Mesendoderm (in vitro differentiated cells): ENCODE data around the gene PLEKHG4B.
"Not testable (repeated sequence)": the region's sequence is repeated elsewhere in the genome, so short reads cannot be mapped to it uniquely, and the experiment has no call there.

Source experiments
- DNase-seq: peaks from one replicate; pipeline ENCODE4 v3.0.0; 2013
- H2AK5ac ChIP-seq: 2 replicates; pipeline ENCODE4 v1.6.1; 2013; ENCODE audit warnings: low read length, inconsistent platforms
- H2BK120ac ChIP-seq: 2 replicates; pipeline ENCODE4 v1.6.1; 2013; ENCODE audit warnings: low read depth, mild to moderate bottlenecking, low read length, moderate library complexity, mixed read lengths
- H2BK15ac ChIP-seq: replicated peaks from 2 replicates; pipeline ENCODE4 v1.6.1; 2013; ENCODE audit warnings: low read depth, mild to moderate bottlenecking, moderate library complexity
- H2BK5ac ChIP-seq: 2 replicates; pipeline ENCODE4 v1.6.1; 2013; ENCODE audit warnings: low read length, inconsistent platforms
- H3K18ac ChIP-seq: 2 replicates; pipeline ENCODE4 v1.6.1; 2013; ENCODE audit warnings: mild to moderate bottlenecking, low read length, mixed read lengths
- H3K23ac ChIP-seq: one replicate; pipeline ENCODE4 v1.6.1; 2013; ENCODE audit warnings: low read length
- H3K27ac ChIP-seq: 2 replicates; pipeline ENCODE4 v1.5.1; 2013; ENCODE audit warnings: low read depth, mild to moderate bottlenecking, inconsistent platforms, low read length, moderate library complexity
- H3K27me3 ChIP-seq: 2 replicates; pipeline ENCODE4 v1.6.1; 2013; ENCODE audit warnings: low read length, control low read depth, mild to moderate bottlenecking, inconsistent platforms; ENCODE audit not compliant: insufficient read depth, poor library complexity
- H3K36me3 ChIP-seq: 2 replicates; pipeline ENCODE4 v1.6.1; 2013; ENCODE audit warnings: low read length, inconsistent platforms; ENCODE audit not compliant: control insufficient read depth, insufficient read depth
- H3K4ac ChIP-seq: one replicate; pipeline ENCODE4 v1.6.1; 2013; ENCODE audit warnings: low read depth, mild to moderate bottlenecking, low read length, moderate library complexity
- H3K4me1 ChIP-seq: 2 replicates; pipeline ENCODE4 v1.6.1; 2013; ENCODE audit warnings: low read depth, low read length, inconsistent platforms; ENCODE audit not compliant: control insufficient read depth
- H3K4me2 ChIP-seq: 2 replicates; pipeline ENCODE4 v1.6.1; 2013; ENCODE audit warnings: low read length
- H3K4me3 ChIP-seq: 2 replicates; pipeline ENCODE4 v1.5.1; 2013; ENCODE audit warnings: mild to moderate bottlenecking, low read length
- H3K56ac ChIP-seq: one replicate; pipeline ENCODE4 v1.6.1; 2013; ENCODE audit warnings: low read length
- H3K79me1 ChIP-seq: 2 replicates; pipeline ENCODE4 v1.6.1; 2013; ENCODE audit warnings: low read length, inconsistent platforms
- H3K79me2 ChIP-seq: 2 replicates; pipeline ENCODE4 v1.6.1; 2013; ENCODE audit warnings: mild to moderate bottlenecking, low read length; ENCODE audit not compliant: control insufficient read depth, insufficient read depth
- H3K9ac ChIP-seq: 2 replicates; pipeline ENCODE4 v1.6.1; 2013; ENCODE audit warnings: low read length, inconsistent platforms
- H4K5ac ChIP-seq: one replicate; pipeline ENCODE4 v1.6.1; 2013; ENCODE audit warnings: low read length
- H4K8ac ChIP-seq: one replicate; pipeline ENCODE4 v1.6.1; 2013; ENCODE audit warnings: low read depth, mild to moderate bottlenecking, control low read depth, low read length, moderate library complexity
- WGBS: extraction: QIAGEN DNeasy Blood & Tissue Kit; methylation state at CpG from one replicate; pipeline ENCODE4 v1.1.7; 2013; ENCODE audit warnings: low lambda C conversion rate, missing lambda C conversion rate; ENCODE audit not compliant: insufficient coverage; ENCODE audit errors: extremely low coverage; 5-methylcytosine and 5-hydroxymethylcytosine counted together

The PLEKHG4B gene

GRCh38 chr5:104106-104505 lies 12.1 kb downstream of the PLEKHG4B start:
- peaks cover 25% of the 10 kb centered on the region for H3K79me1 ChIP-seq
- H3K56ac ChIP-seq, H2BK5ac ChIP-seq, H3K27me3 ChIP-seq, H4K8ac ChIP-seq, H3K23ac ChIP-seq, H3K18ac ChIP-seq, H2AK5ac ChIP-seq, H3K27ac ChIP-seq, H4K5ac ChIP-seq, H3K4me3 ChIP-seq, DNase-seq, H3K9ac ChIP-seq, H2BK120ac ChIP-seq, H3K4ac ChIP-seq, H3K36me3 ChIP-seq, H3K4me1 ChIP-seq, H3K4me2 ChIP-seq, H2BK15ac ChIP-seq: not testable (repeated sequence)
- no CpG with 5 or more reads among the region's 9 CpGs for WGBS
- H3K79me2 ChIP-seq: peaks cover 25% of the 10 kb centered on the region

- Histone ChIP-seq H3K4ac (no peak overlapping the region), H2BK5ac (no peak overlapping the region), H3K79me2 (peaks cover 27% of the 10 kb centered on the region), H3K36me3 (no peaks in the 10 kb centered on the region), H3K23ac (no peak overlapping the region), H2BK15ac (no peak overlapping the region), H3K27ac (no peak overlapping the region), H2BK120ac (no peak overlapping the region), H3K79me1 (peaks cover 27% of the 10 kb centered on the region), H4K5ac (no peak overlapping the region), H3K56ac (no peak overlapping the region), H4K8ac (no peak overlapping the region), H3K27me3 (no peaks in the 10 kb centered on the region), H2AK5ac (no peak overlapping the region), H3K18ac (no peak overlapping the region), H3K4me2 (no peak overlapping the region), H3K4me3 (no peak overlapping the region), H3K9ac (no peak overlapping the region), H3K4me1 (no peaks in the 10 kb centered on the region)
- no peak for DNase-seq
- WGBS: no CpG with 5 or more reads among the region's 6 CpGs
These were observed 12.9 kb downstream of the PLEKHG4B start for GRCh38 chr5:104778-105296.

- no peak overlapping the region for H3K23ac ChIP-seq
These were observed 13.6 kb downstream of the PLEKHG4B start for GRCh38 chr5:105504-106070.

DNA sequence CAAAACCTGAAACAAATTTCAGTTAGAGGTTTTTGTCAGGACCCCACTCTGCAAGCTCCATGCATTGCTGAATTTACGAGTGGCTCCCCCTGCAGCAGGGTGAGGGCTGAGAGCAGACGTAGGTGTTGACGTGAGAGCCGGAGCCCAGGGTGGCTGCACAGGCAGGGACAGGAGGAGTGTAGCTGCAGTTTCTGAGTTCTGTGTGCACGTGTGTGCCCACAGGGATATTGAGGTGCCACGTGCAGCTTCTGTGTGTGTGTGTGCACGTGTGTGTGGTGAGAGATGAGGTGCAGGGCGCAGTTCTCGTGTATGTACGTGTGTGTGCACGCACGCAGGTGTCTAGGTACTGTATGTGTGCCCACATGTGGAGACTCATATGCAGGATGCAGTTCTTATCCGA lies 14.6 kb downstream of the PLEKHG4B start:
- Histone ChIP-seq H2AK5ac (no peak overlapping the region), H3K23ac (peak overlapping the region; percentile 90), H3K4me3 (no peak overlapping the region), H3K79me2 (peaks cover 35% of the 10 kb centered on the region), H2BK15ac (no peak overlapping the region), H3K4me1 (no peaks in the 10 kb centered on the region), H4K5ac (no peak overlapping the region), H3K56ac (no peak overlapping the region), H4K8ac (no peak overlapping the region), H3K4ac (no peak overlapping the region), H2BK5ac (no peak overlapping the region), H3K4me2 (no peak overlapping the region), H2BK120ac (no peak overlapping the region), H3K79me1 (peaks cover 41% of the 10 kb centered on the region), H3K18ac (no peak overlapping the region), H3K36me3 (peaks cover 5% of the 10 kb centered on the region), H3K9ac (no peak overlapping the region), H3K27ac (no peak overlapping the region), H3K27me3 (no peaks in the 10 kb centered on the region)
- no CpG with 5 or more reads among the region's 13 CpGs for WGBS
- no peak for DNase-seq

More at GRCh38 chr5:105504-106070, 13.6 kb downstream of the PLEKHG4B start:
- Histone ChIP-seq H3K27ac (no peak overlapping the region), H3K4ac (no peak overlapping the region), H3K79me1 (peaks cover 34% of the 10 kb centered on the region), H3K79me2 (peaks cover 32% of the 10 kb centered on the region), H3K9ac (no peak overlapping the region), H2BK15ac (no peak overlapping the region), H2BK120ac (no peak overlapping the region), H2BK5ac (no peak overlapping the region), H3K4me1 (no peaks in the 10 kb centered on the region), H3K56ac (no peak overlapping the region), H2AK5ac (no peak overlapping the region), H4K8ac (no peak overlapping the region), H3K36me3 (peaks cover 5% of the 10 kb centered on the region), H3K27me3 (no peaks in the 10 kb centered on the region), H4K5ac (no peak overlapping the region), H3K4me2 (no peak overlapping the region), H3K18ac (no peak overlapping the region), H3K4me3 (no peak overlapping the region)
- DNase-seq: no peak
- WGBS: no CpG with 5 or more reads among the region's 13 CpGs

- Histone ChIP-seq H3K36me3 (peaks cover 5% of the 10 kb centered on the region), H3K79me1 (peaks cover 40% of the 10 kb centered on the region), H3K18ac (no peak overlapping the region), H2BK120ac (no peak overlapping the region), H2BK15ac (no peak overlapping the region), H2BK5ac (no peak overlapping the region), H4K8ac (no peak overlapping the region), H2AK5ac (no peak overlapping the region), H3K27ac (no peak overlapping the region), H4K5ac (no peak overlapping the region), H3K4me3 (no peak overlapping the region), H3K4me1 (no peaks in the 10 kb centered on the region), H3K23ac (no peak overlapping the region), H3K79me2 (peaks cover 35% of the 10 kb centered on the region), H3K56ac (no peak overlapping the region), H3K4ac (no peak overlapping the region), H3K27me3 (no peaks in the 10 kb centered on the region), H3K4me2 (no peak overlapping the region), H3K9ac (no peak overlapping the region)
- WGBS: no CpG with 5 or more reads among the region's 6 CpGs
- DNase-seq: no peak
These were observed 15.6 kb downstream of the PLEKHG4B start for GRCh38 chr5:107526-107925.

GRCh38 chr5:109826-110225 lies 17.9 kb downstream of the PLEKHG4B start:
- Histone ChIP-seq H3K27me3 (no peaks in the 10 kb centered on the region), H3K4me3 (no peak overlapping the region), H4K5ac (no peak overlapping the region)

More at GRCh38 chr5:109826-110225, 17.9 kb downstream of the PLEKHG4B start:
- WGBS: no CpG with 5 or more reads among the region's 14 CpGs
- H2BK120ac ChIP-seq: no peak overlapping the region
- H2BK15ac ChIP-seq: no peak overlapping the region
- no peak overlapping the region for H2AK5ac ChIP-seq
- no peak for DNase-seq
- no peak overlapping the region for H3K23ac ChIP-seq
- H3K79me2 ChIP-seq: peaks cover 35% of the 10 kb centered on the region
- H3K4me2 ChIP-seq: no peak overlapping the region
- no peak overlapping the region for H3K4ac ChIP-seq
- H4K8ac ChIP-seq: no peak overlapping the region
- H3K18ac ChIP-seq: no peak overlapping the region
- H3K56ac ChIP-seq: no peak overlapping the region
- no peak overlapping the region for H3K27ac ChIP-seq
- H2BK5ac ChIP-seq: no peak overlapping the region
- H3K9ac ChIP-seq: no peak overlapping the region
- peaks cover 9% of the 10 kb centered on the region for H3K36me3 ChIP-seq
- H3K79me1 ChIP-seq: peaks cover 35% of the 10 kb centered on the region
- H3K4me1 ChIP-seq: no peaks in the 10 kb centered on the region
